ENCODE data around the gene SKIC8.

The SKIC8 gene

GRCh38 chr15:78304216-78305066 is 5.0 kb upstream of the SKIC8 start:
- in situ Hi-C loops (cut with HindIII; ENCODE audit: low sequenced_read_pairs): loop anchor here (25.0 kb wide), 1 partner anchor 108 kb away; no protein-coding TSS in a partner anchor

DNA sequence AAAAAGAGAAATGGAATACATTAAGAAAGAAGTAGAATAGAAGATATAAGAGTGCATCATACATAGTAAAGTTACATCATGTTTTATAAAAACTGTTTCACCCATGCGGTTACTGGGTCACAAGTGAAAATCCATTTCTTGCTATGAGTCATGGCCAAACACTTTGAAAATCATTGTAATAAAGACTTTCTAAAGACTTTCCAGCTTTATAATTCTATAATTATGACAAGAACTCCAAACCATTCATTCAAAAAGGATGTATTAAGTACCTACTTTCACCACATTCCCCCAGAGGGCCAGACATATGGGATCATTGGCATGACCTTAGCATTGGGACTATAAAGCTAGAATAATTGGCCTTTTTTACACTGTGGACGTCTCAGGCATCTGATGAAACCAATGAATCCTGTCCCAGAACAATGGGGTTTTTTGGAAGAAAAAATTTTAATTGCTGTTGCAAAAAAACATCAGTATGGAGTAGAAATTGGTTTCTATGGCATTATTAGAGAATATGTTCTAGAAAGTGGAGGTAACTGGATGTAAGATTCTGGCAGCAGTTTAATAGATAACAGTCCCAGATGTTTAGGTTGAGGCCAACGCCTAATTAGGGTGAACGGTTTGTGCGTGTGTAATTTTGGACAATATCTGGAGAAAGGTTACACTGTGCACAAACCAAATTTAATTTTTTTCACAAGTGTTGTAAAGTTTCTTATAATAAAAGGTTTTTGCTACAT is 3.3 kb upstream of the SKIC8 start:
- in situ Hi-C loops (cut with HindIII; ENCODE audit: low sequenced_read_pairs): loop anchor here (25.0 kb wide), 1 partner anchor 110 kb away; no protein-coding TSS in a partner anchor

DNA sequence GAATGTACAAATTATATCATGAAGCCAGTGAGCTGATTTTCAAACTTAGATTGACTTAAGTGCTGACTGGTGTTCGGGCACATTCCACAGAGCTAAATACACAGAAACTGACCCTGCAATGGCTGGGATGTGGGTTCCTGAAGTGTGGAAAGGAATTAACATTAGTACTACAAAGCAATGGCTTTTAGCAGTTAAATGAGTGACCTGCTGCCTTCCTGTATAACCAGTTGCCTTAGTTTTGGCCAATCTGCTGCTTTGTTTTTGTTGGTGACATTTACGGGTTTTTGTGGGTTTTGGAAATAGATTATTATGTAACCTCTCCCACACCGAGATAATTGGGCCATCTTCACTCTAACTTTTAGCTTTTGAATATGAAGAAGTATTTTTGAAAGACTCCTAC is 2.4 kb upstream of the SKIC8 start:
- in situ Hi-C loops (cut with HindIII; ENCODE audit: low sequenced_read_pairs): loop anchor here (25.0 kb wide), 1 partner anchor 110 kb away; no protein-coding TSS in a partner anchor

GRCh38 chr15:78301326-78301725 is 1.9 kb upstream of the SKIC8 start:
- in situ Hi-C loops (cut with HindIII; ENCODE audit: low sequenced_read_pairs): loop anchor here (25.0 kb wide), 1 partner anchor 111 kb away; no protein-coding TSS in a partner anchor

DNA sequence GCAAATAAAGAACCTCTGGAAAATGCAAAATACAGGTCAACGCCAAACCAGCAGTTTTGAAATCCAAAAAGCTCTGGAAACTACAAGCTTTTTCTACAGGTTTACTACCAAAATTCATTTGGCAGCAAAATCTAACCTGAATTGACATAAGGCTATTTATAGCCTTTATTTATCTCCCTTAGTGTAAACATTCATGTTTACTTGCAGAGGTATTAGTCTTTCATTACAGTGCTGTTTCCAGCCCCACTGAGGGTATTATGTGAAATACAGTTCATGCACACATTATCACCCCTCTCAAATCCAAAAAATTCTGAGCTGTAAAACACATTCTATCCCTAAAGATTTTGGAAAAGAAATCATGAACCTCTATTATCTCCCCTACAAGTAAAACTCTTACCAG is 7.2 kb downstream of the SKIC8 start:
- in situ Hi-C loops (cut with HindIII; ENCODE audit: low sequenced_read_pairs): loop anchor here (25.0 kb wide), 1 partner anchor 155 kb away; the partner anchor contains the start of genes CIB2 and IDH3A

- in situ Hi-C loops (cut with HindIII; ENCODE audit: low sequenced_read_pairs): loop anchor here (25.0 kb wide), 1 partner anchor 154 kb away; the partner anchor contains the start of genes CIB2 and IDH3A
Measured at GRCh38 chr15:78291698-78292097, 7.7 kb downstream of the SKIC8 start.

- in situ Hi-C loops (cut with HindIII; ENCODE audit: low sequenced_read_pairs): loop anchor here (25.0 kb wide), 1 partner anchor 154 kb away; the partner anchor contains the start of genes CIB2 and IDH3A
Measured at GRCh38 chr15:78291052-78291451, 8.4 kb downstream of the SKIC8 start.

- in situ Hi-C loops (cut with HindIII; ENCODE audit: low sequenced_read_pairs): loop anchor here (25.0 kb wide), 1 partner anchor 153 kb away; the partner anchor contains the start of genes CIB2 and IDH3A
Measured at GRCh38 chr15:78290222-78290621, 9.2 kb downstream of the SKIC8 start.

DNA sequence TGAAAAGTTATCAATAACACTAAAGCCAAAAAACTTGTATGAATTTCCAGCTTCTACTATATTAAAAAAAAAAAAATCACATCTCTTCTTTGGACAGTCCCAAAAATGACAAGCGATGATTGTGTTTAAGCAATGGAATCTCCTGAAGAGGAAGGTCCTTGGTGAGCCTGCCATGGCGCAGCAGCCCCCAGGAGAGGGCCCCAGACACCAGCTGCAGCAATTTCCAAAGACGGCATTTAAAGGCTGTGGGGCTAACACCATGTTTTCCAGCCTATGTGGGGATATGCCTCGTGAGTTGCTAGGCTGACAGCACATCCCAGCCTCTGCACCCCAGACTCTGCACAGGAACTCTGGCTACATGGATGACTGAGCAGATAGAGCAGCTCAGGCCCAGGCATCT is 14.7 kb downstream of the SKIC8 start:
- in situ Hi-C loops (cut with HindIII; ENCODE audit: low sequenced_read_pairs): loop anchor here (25.0 kb wide), 1 partner anchor 147 kb away; the partner anchor contains the start of genes CIB2 and IDH3A

- in situ Hi-C loops (cut with HindIII; ENCODE audit: low sequenced_read_pairs): loop anchor here (25.0 kb wide), 1 partner anchor 145 kb away; the partner anchor contains the start of genes CIB2 and IDH3A
Measured at GRCh38 chr15:78282324-78282723, 17.1 kb downstream of the SKIC8 start.

DNA sequence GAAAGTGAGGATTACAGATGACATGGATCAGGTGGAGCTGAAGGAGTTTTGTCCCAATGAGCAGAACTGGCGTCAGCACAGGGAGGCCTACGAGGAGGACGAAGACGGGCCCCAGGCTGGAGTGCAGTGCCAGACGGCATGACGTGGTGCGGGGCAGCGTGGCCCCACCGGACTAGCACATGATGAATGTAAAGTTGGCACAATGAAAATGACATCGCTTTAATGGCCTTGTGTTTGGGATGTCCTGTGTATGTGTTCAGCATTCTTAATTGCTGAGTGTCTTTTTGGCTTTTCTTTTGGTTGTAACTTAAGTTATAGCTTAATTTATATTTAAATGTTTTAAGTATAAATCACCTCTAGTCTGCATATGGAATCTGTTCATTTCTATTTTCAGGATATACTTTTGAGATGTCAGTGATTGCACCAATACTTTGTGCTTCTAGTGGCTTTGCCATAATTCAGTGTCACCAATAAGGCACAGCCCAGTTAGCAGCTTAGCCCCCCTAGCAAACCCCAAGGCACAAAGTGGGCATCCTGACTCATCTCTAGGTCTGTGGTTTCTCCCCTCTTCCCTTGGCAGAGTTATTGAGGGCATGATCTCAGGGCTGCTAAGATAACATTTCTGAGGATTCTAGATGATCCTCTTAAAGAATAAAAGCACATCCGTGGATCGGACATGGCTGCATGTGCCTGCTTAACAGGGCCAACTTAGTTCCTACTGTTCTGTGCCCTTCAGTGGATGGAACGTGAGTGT is 18.9 kb downstream of the SKIC8 start:
- in situ Hi-C loops (cut with HindIII; ENCODE audit: low sequenced_read_pairs): loop anchor here (25.0 kb wide), 1 partner anchor 143 kb away; the partner anchor contains the start of genes CIB2 and IDH3A

- in situ Hi-C loops (cut with HindIII; ENCODE audit: low sequenced_read_pairs): loop anchor here (25.0 kb wide), 1 partner anchor 139 kb away; the partner anchor contains the start of genes CIB2 and IDH3A
Measured at GRCh38 chr15:78276064-78276943, 23.1 kb downstream of the SKIC8 start.

DNA sequence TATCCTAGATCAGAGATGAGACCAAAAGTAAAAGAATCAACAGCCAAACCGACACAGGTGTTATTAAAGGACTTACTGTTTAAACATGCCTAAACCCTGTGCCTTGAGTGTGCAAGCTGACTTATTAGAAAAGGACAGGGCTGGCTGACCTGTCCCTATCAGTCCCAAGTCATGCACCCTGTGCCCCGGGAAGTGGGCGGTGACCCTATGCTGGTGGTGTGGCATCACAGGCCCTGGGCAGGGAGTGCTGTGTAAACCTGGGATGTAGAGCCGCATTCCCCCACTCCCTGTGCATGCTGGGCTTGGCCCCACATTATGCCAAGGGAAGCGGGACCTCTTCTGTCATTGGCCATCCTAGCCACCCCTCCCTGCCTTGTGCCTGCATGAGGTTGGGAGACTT is 24.4 kb downstream of the SKIC8 start:
- in situ Hi-C loops (cut with HindIII; ENCODE audit: low sequenced_read_pairs): loop anchor here (25.0 kb wide), 2 partner anchors 138 to 338 kb away; partner anchors contain the start of genes CIB2 and IDH3A

DNA sequence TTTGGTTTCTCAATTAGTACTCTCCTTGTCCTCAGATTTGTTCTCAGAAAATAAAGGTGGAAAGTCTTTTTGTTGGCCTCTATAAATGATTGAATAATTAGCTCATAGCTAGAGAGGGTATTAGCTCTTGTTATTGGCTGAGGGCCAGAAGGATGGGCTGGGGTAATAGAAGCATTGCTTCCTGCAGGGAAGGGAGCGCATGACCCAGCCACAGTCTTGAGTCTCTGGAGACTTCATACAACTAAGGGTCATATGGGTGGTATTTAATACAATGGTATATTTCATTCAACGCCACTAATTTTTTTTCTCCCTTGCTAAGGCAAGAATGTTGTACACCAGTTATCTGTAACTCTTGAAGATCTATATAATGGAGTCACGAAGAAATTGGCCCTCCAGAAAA is 26.6 kb downstream of the SKIC8 start:
- in situ Hi-C loops (cut with HindIII; ENCODE audit: low sequenced_read_pairs): loop anchor here (25.0 kb wide), 1 partner anchor 335 kb away; no protein-coding TSS in a partner anchor

- in situ Hi-C loops (cut with HindIII; ENCODE audit: low sequenced_read_pairs): loop anchor here (25.0 kb wide), 1 partner anchor 335 kb away; no protein-coding TSS in a partner anchor
Measured at GRCh38 chr15:78272316-78272715, 27.1 kb downstream of the SKIC8 start.

DNA sequence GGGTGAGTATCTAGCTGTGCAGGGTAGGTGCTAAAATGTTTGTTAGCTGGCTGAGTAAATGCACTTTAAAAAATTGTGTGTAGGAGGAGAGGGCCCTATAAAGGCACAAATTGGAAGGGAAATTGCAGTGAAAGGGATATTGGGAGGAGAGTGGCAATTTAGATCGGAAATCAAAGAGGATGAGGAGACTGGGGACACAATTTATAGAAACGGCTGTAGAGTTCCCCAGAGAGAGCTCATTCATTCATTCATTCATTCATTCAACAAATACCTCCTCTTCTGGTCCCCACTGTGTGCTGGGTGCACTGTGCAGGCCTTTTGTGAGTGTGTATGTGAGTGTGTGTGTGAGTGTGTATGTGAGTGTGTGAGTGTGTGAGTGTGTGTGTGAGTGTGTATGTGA is 32.6 kb downstream of the SKIC8 start:
- in situ Hi-C loops (cut with HindIII; ENCODE audit: low sequenced_read_pairs): loop anchor here (25.0 kb wide), 1 partner anchor 330 kb away; no protein-coding TSS in a partner anchor

DNA sequence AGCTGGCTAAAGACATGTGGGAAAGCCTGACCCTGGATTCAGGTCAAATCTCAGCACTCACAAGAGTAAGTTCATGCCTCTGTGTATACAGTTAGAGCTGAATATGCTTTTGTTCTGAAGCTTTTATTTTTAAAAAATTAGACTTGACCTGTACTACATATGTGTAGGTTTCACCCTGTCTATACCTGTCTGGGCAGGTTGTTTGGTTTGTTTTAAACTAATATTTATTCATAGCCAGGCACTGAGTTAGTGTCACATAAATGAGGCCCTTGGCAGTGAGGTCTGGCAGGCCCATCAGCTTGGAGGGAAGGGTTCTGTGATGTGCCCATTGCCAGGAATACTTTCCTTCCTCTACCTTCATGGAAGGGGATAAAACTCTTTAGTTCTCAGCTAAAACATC is 33.2 kb downstream of the SKIC8 start:
- in situ Hi-C loops (cut with HindIII; ENCODE audit: low sequenced_read_pairs): loop anchor here (25.0 kb wide), 1 partner anchor 329 kb away; no protein-coding TSS in a partner anchor

GRCh38 chr15:78265752-78266224 is 33.6 kb downstream of the SKIC8 start:
- in situ Hi-C loops (cut with HindIII; ENCODE audit: low sequenced_read_pairs): loop anchor here (25.0 kb wide), 1 partner anchor 328 kb away; no protein-coding TSS in a partner anchor

GRCh38 chr15:78265137-78265460 is 34.3 kb downstream of the SKIC8 start:
- in situ Hi-C loops (cut with HindIII; ENCODE audit: low sequenced_read_pairs): loop anchor here (25.0 kb wide), 1 partner anchor 328 kb away; no protein-coding TSS in a partner anchor
